ENCODE data around the gene SLC6A6.

The SLC6A6 gene

DNA sequence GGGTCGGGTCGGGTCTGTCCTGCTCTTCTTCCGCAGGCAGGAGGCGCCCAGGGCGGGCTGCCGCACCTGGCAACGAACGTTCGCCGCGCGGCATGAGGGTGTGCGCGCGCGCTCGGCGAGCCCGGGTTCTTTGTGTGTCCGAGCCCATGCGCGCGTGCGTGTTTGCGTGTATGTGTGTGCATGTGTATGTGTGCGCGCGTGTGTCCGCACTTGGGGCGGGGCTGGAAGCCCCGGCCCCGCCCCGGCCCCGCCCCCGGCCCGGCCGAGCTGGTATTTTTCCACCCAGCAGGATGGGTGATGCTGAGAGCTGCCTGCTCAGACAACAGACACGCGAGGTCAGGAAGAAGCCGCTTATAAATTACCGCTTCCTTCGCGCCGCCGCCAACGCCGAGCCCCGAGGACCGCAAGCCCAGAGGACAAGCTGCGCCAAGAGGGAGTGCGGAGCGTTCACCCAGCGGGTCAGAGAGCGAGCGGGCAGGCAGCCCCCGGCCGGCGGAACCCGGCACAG lies at the start of gene SLC6A6:
TSS of gene SLC6A6 (plus strand) at position 303 of the 508 bp plus-strand sequence. CDS start 41,029 bp downstream, outside the sequence.
- peak; percentile 86 to 90 for DNase-seq (ENCODE audit: low read depth in 2 of 2)

DNA sequence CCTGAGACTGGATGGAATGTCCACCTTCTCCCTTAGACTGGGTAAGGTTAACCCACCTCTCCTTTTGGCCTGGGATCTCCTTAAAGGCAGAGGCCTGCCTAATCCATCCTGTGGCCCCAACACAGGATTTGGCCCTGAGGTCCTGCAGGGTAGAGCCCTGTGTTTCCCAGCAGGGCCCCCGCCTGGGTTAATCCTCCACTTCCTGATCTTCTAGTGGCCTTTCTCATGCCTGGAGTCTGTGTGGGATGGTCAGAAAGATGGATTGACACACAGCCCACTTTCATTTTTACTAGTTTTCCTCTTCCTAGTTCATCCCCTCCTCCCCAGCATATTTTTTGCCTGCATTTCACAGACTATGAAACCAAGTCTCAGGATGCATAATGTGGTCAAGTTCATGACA lies 48.9 kb upstream of the SLC6A6 start:
- DNase-seq (ENCODE audit: low read depth in 2 of 2), result no peak

DNA sequence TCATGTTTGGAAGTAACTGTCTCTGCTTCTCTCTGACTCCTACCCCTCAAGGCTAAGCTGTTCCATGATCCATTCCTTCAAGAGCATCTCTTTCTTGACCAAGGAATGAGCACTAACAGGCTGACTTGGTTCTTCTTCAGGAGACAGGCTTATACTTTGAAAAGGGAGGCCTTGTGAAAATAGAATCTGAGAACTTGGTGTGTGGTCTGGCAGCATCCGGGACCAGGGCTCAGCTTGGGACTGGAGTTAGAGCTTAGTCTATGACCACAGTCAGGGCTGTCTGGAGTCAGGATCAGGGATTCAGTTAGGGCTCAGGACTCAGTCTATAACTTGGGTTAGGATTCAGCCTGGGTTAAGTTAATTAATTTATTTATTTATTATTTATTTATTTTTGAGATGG lies 44.9 kb upstream of the SLC6A6 start:
- no peak for DNase-seq (ENCODE audit: low read depth in 2 of 2)

- DNase-seq (ENCODE audit: low read depth in 2 of 2), result no peak
Measured at GRCh38 chr3:14358426-14359211, 43.8 kb upstream of the SLC6A6 start.

GRCh38 chr3:14359348-14359747 lies 43.1 kb upstream of the SLC6A6 start:
- no peak for DNase-seq (ENCODE audit: low read depth in 2 of 2)

- DNase-seq (ENCODE audit: low read depth in 2 of 2), result no peak
Measured at GRCh38 chr3:14360123-14360881, 42.1 kb upstream of the SLC6A6 start.

- DNase-seq (ENCODE audit: low read depth in 2 of 2), result no peak
Measured at GRCh38 chr3:14361068-14361677, 41.2 kb upstream of the SLC6A6 start.

DNA sequence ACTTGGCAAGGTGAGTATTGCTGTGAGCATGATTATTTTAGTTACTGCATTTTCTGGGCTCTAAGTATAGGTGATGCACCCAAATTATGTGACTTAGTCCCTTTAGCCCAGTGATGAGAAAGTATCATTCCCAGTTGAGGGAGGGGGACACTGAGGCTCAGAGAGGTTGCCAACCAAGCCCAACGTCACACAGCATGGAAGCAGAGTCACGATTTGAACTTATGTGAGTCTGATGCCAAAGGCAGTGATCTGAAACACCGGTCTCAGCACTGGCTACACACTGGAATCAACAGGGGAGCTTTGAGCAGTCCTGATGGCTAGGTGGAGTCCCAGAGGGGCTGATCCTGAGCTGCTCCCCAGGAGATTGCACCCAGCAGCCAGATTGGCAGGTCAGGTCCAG lies 39.5 kb upstream of the SLC6A6 start:
- DNase-seq (ENCODE audit: low read depth in 2 of 2), result no peak

DNA sequence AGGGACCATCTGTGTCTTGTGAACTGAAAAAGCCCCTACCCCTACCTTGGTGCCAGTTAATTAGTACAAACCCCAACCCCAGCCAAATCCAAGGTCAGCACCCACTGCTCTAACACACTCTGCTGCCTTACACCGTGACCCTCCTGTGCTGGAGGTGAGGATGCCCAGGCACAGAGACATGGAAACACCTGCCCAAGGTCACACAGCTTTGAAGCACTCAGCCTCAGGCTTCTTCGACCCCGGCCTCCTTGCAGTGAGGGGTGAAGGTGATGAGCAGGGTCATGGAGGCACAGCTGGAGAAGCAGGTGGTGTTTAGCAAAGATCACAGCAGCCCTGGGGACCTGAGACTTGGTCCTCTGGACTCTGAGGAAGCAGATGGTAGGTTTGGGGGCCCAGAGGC lies 39.0 kb upstream of the SLC6A6 start:
- DNase-seq (ENCODE audit: low read depth in 2 of 2), result no peak

DNA sequence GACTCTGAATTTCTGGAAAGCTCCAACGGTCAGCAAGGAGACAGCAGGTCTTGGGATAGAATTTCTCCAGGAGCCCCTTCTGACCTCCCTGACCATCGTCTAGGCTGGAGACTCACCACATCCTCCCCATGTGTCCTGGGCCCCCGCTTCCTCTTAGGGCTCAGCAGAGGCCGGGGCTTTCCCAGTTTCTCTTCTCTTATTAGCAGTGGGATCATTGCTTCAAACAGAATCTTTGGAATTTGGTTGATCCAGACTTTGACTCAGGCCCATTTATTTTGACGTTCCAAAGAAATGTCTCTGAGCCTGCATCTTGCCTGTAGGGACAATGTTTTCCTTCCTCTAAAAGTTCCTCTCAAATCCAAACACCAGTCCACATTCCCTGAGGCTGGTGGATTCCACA lies 38.4 kb upstream of the SLC6A6 start:
- no peak for DNase-seq (ENCODE audit: low read depth in 2 of 2)

- no peak for DNase-seq (ENCODE audit: low read depth in 2 of 2)
Measured at GRCh38 chr3:14364580-14365292, 37.7 kb upstream of the SLC6A6 start.

DNA sequence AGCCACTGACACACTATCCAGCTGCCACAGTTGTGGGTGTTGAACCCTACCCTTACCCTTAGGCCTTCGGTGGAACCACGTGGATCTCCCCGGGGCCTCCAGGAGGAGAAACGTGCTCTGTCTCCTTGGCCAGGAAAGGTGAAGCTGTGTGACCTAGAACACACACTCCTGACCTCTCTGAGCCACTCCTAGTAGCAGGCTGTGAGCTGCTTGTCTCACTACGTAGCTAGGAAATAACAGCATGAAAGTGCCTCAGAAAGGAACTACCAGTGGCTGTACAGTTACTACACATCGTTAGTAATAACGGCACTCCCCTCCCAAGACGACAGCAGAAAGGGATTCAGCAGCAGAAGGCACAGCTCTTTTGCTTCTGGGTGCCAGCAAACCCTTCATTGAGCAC lies 36.2 kb upstream of the SLC6A6 start:
- DNase-seq (ENCODE audit: low read depth in 2 of 2), result no peak

- DNase-seq (ENCODE audit: low read depth in 2 of 2), result no peak
Measured at GRCh38 chr3:14366915-14367823, 35.2 kb upstream of the SLC6A6 start.

DNA sequence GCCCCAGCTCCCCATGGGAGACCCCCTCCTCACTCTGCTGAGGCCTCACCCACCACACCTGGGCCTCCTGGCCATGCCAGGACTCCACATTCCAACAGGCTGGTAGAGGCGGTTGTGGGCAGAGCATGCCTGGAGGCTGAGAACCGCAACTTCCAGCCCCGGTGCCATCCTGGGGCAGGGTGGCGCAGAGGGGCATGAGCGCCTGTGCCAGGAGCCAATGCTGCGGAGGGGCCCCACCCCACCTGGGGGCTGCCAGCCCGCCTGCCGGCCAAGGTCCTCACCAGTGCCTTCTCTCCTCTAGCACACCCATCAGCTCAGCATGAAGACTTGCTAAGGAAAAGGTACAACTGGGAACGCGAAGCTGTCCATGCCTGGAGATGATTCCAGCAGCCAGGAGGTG lies 34.3 kb upstream of the SLC6A6 start:
- no peak for DNase-seq (ENCODE audit: low read depth in 2 of 2)

DNA sequence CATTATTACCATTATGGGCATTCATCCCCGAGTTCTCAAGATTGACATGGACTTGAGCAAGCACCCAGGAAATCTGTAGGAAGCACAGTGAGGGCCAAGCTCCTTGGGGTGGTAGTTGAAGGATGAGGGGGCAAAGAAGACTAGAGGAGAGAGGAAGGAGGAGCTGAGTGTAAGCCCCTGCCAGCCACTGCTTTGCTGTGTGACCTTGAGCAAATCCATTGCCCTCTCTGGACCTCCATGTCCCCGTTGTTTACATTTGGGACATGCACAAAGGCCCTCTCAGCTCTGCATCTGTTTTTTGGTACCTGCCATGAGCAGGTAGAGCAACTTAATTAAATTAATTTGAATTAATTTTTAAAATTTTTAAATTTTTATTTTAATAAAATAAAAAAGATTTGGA lies 33.5 kb upstream of the SLC6A6 start:
- DNase-seq (ENCODE audit: low read depth in 2 of 2), result no peak

GRCh38 chr3:14369675-14370669 lies 32.4 kb upstream of the SLC6A6 start:
- no peak for DNase-seq (ENCODE audit: low read depth in 2 of 2)

DNA sequence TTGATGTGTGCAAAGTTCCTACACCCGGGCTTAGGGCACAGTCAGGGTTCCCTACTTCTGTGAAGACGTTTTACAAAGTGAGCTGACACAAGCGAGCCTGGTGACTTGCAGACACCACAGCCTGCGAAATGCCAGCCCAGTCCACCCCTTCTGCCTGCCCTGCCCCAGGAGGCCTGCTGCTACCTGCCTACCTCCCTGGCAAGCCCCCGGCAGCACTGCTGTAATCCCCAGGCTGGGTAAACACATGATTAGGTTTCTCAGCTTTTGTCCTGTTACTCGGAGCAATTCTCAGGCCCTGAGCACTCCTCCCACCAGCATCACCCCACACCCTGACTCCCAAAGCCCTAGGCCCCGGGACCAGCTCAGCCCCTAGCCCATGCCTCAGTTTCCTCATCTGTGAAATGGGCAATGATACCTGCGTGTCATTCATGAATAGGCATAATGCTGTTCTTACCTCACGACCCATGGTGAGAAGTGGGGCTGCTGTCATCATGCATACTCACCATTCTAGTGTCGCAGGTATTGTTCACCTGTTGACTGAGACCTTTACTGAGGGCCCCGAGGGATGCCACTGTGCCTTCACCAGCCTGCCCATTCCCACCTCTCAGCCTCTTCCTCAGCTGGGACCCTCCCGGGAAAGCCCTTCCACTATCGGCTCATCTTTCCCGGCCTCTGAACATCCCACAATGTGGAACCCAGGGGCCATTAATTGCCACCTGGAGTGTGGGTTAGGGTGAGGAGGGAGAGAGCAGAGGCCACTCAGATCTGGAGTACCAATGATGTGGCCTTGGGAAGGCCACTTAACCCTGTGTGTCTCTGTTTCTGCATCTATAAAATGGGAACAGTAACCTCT lies 31.5 kb upstream of the SLC6A6 start:
- DNase-seq (ENCODE audit: low read depth in 2 of 2), result no peak

DNA sequence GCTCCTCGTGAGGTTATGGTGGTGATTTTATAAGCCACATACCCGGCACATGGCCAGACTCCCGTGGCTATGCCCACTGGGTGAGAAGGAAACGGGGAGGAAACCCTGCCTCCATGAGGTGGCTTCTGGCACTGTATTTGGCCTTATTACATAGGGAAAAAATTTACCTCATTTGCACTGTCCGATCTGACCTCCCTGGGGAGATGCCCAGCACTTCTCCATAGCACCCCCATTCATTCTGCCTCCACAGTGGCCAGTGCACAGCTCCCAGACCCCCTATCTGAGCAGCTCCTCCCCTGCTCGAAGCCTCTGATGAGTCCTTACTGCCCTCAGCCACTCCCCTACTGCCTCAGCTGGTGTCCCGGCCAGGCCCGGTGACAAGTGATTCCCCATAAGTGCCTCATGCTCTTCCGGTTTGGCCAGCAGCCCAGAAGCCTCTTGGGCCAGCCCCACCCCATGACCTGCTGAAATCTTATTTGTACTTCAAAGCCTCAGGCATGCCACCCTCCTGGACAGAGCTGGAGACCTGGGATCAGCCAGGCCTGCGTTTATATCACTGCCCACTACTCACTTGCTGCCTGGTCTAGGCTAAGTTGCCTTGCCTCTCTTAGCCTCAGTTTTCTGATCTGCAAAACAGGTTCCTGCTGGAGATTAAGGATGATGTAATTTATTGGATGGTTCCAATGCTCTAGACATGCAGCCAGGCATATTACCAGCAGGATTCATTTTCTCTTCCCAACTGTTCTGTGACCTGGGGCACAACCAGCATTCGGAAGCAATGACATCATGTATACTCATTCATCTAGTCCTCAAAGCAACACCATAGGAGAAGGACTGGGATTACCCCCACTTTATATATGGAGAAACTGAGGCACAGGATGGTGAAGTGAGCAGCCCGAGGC lies 30.6 kb upstream of the SLC6A6 start:
- no peak for DNase-seq (ENCODE audit: low read depth in 2 of 2)

Data from stimulated activated CD8-positive, alpha-beta memory T cell treated with anti-CD3 and anti-CD28 coated beads, Interleukin-2, amount 100 ng/mL, for 1 hour (primary cell).